ENCODE data around the gene TAOK2. TPM values are rescaled to one million over a fixed set of nuclear protein-coding genes. Genes with fewer than 3 reads are reported as not detected.

Gene TAOK2
- total and polyA plus RNA-seq, 2 of the 13 experiments (the other 11 are each of a cell fraction or from before 2014, with no cell fraction given) = 17.4 to 43.2 TPM

GRCh38 chr16:29995911-29996765 lies 22.5 kb downstream of the TAOK2 start, which contains the start of gene INO80E (continued):
- 0 out of 2 replicates have a peak, but pooled peaks have one; percentile 41 for TF ChIP-seq CEBPB (IDR thresholded peaks at IDR 0.05; ENCODE audit: borderline replicate concordance, low read depth, low read length)
- TF ChIP-seq BHLHE40 (IDR thresholded peaks at IDR 0.05; ENCODE audit: low read length) = peak; percentile 83
- TF ChIP-seq TMF1 (CRISPR knock-in tag; IDR thresholded peaks at IDR 0.05; ENCODE audit: low read depth) = no peak; the same call in none of the 2 replicates
- 0 out of 2 replicates have a peak, but pooled peaks have one; percentile 33 for TF ChIP-seq ETV6 (CRISPR knock-in tag; conservative IDR thresholded peaks at IDR 0.05)
- peak; percentile 45; the same call in 1 of the 2 replicates for TF ChIP-seq CTCF (CRISPR knock-in tag; IDR thresholded peaks at IDR 0.05)
- TF ChIP-seq BCL3 (CRISPR knock-in tag; IDR thresholded peaks at IDR 0.05) = peak; percentile 88
- peak; percentile 98; the same call in 1 of the 2 replicates for TF ChIP-seq ARID4A (CRISPR knock-in tag; IDR thresholded peaks at IDR 0.05; ENCODE audit: borderline replicate concordance)
- TF ChIP-seq ZNF616 (CRISPR knock-in tag; IDR thresholded peaks at IDR 0.05; ENCODE audit: low read depth) = no peak
- TF ChIP-seq SETDB1 (CRISPR knock-in tag; IDR thresholded peaks at IDR 0.05; ENCODE audit: borderline replicate concordance) = no peak
- TF ChIP-seq TEAD3 (CRISPR knock-in tag; optimal IDR thresholded peaks at IDR 0.05; ENCODE audit: borderline replicate concordance) = peak; percentile 63
- TF ChIP-seq ZNF205 (CRISPR knock-in tag; IDR thresholded peaks at IDR 0.05) = peak; percentile 39; the same call in 1 of the 2 replicates
- peak; percentile 82; the same call in 1 of the 2 replicates for TF ChIP-seq RXRA (CRISPR knock-in tag; IDR thresholded peaks at IDR 0.05)
- TF ChIP-seq RNF2 (conservative IDR thresholded peaks at IDR 0.05; ENCODE audit: low read depth) = no peak
- peak; percentile 99 for TF ChIP-seq ZNF143 (CRISPR knock-in tag; IDR thresholded peaks at IDR 0.05)
- no peak for TF ChIP-seq ZNF17 (CRISPR knock-in tag; IDR thresholded peaks at IDR 0.05)
- peak; percentile 79; the same call in 1 of the 2 replicates for TF ChIP-seq PCBP1 (IDR thresholded peaks at IDR 0.05; ENCODE audit: borderline replicate concordance, low read depth, low read length)
- TF ChIP-seq MLX (CRISPR knock-in tag; IDR thresholded peaks at IDR 0.05) = peak; percentile 72; the same call in 1 of the 2 replicates
- 0 out of 2 replicates have a peak, but pooled peaks have one; percentile 36 for TF ChIP-seq SAFB2 (CRISPR knock-in tag; IDR thresholded peaks at IDR 0.05; ENCODE audit: borderline replicate concordance, low read depth)
- TF ChIP-seq NFYB (CRISPR knock-in tag; IDR thresholded peaks at IDR 0.05) = peak; percentile 71

Data from HepG2 (cell line).